Astrocyte (in vitro differentiated cells and primary cell): ENCODE data around the gene GSE1. TPM values are rescaled to one million over a fixed set of nuclear protein-coding genes. Genes with fewer than 3 reads are reported as not detected.

Source experiments
- DNase-seq: peaks from one replicate; pipeline ENCODE4 v3.0.0-alpha.2; 2010; ENCODE audit warnings: low read depth
- FAIRE-seq: peaks from 2 replicates; lab custom pipeline; 2011; peaks lifted over from hg19 to GRCh38; lab: Jason Lieb, UNC
- H2AFZ ChIP-seq: 2 replicates; pipeline ENCODE4 v1.6.0; 2012; ENCODE audit warnings: low read depth, low read length, inconsistent platforms
- H3K27ac ChIP-seq: 2 replicates; pipeline ENCODE4 v1.5.1; 2011; ENCODE audit warnings: low read depth, low read length, inconsistent platforms
- H3K27me3 ChIP-seq: 2 replicates; pipeline ENCODE4 v1.6.0; 2011; ENCODE audit warnings: low read length, inconsistent platforms; ENCODE audit not compliant: insufficient read depth
- H3K36me3 ChIP-seq: 2 replicates; pipeline ENCODE4 v1.5.1; 2011; ENCODE audit warnings: low read length, inconsistent platforms; ENCODE audit not compliant: insufficient read depth
- H3K4me1 ChIP-seq: 2 replicates; pipeline ENCODE4 v1.5.1; 2011; ENCODE audit warnings: low read length, inconsistent platforms; ENCODE audit not compliant: insufficient read depth
- H3K4me2 ChIP-seq: 2 replicates; pipeline ENCODE4 v1.6.0; 2012; ENCODE audit warnings: low read length, inconsistent platforms
- H3K4me3 ChIP-seq: 2 replicates; pipeline ENCODE4 v1.5.1; 2011; ENCODE audit warnings: low read depth, mild to moderate bottlenecking, low read length, inconsistent platforms; ENCODE audit not compliant: insufficient read depth
- H3K79me2 ChIP-seq: 2 replicates; pipeline ENCODE4 v1.6.0; 2012; ENCODE audit warnings: mild to moderate bottlenecking, low read length, inconsistent platforms; ENCODE audit not compliant: insufficient read depth
- H3K9ac ChIP-seq: 2 replicates; pipeline ENCODE4 v1.6.0; 2012; ENCODE audit warnings: mild to moderate bottlenecking, low read length, inconsistent platforms
- H3K9me3 ChIP-seq: 2 replicates; pipeline ENCODE4 v1.5.1; 2012; ENCODE audit warnings: low read depth, mild to moderate bottlenecking, low read length, inconsistent platforms; ENCODE audit not compliant: insufficient read depth
- H4K20me1 ChIP-seq: 2 replicates; pipeline ENCODE4 v1.6.0; 2012; ENCODE audit warnings: low read length, inconsistent platforms; ENCODE audit not compliant: insufficient read depth
- H3K27ac Mint-ChIP-seq: one replicate; pipeline ENCODE4 v1.8.0; 2021; ENCODE audit warnings: mild to moderate bottlenecking, mixed read lengths; ENCODE audit not compliant: unreplicated experiment
- H3K27me3 Mint-ChIP-seq: one replicate; pipeline ENCODE4 v1.8.0; 2021; ENCODE audit warnings: low read depth, mixed read lengths; ENCODE audit not compliant: unreplicated experiment
- H3K36me3 Mint-ChIP-seq: one replicate; pipeline ENCODE4 v1.8.0; 2021; ENCODE audit warnings: low read depth, mixed read lengths; ENCODE audit not compliant: unreplicated experiment
- H3K4me1 Mint-ChIP-seq: one replicate; pipeline ENCODE4 v1.8.0; 2021; ENCODE audit warnings: low read depth, mixed read lengths; ENCODE audit not compliant: unreplicated experiment
- H3K4me3 Mint-ChIP-seq: one replicate; pipeline ENCODE4 v1.8.0; 2021; ENCODE audit warnings: mild to moderate bottlenecking, moderate library complexity, mixed read lengths; ENCODE audit not compliant: unreplicated experiment
- H3K9me3 Mint-ChIP-seq: one replicate; pipeline ENCODE4 v1.8.0; 2021; ENCODE audit warnings: mild to moderate bottlenecking, mixed read lengths; ENCODE audit not compliant: unreplicated experiment
- CTCF ChIP-seq: IDR thresholded peaks from 2 replicates; pipeline ENCODE4 v1.5.1; 2011; ENCODE audit warnings: low read depth, mild to moderate bottlenecking, inconsistent platforms, low read length, moderate library complexity; ENCODE audit not compliant: insufficient read depth
- EZH2 ChIP-seq: IDR thresholded peaks from 2 replicates; pipeline ENCODE4 v1.6.1; 2012; ENCODE audit warnings: mild to moderate bottlenecking, low read length, inconsistent platforms; ENCODE audit not compliant: insufficient read depth
- total RNA-seq: library from RNA; stranded (reverse); gene quantifications from 2 replicates; pipeline ENCODE4 v1.2.1, GENCODE V29; 2021

Gene GSE1
- total RNA-seq, 1 donor from 2014 or later: 35.0 TPM

GRCh38 chr16:85656351-85657266 is 43.5 kb downstream of the GSE1 start:
- Histone ChIP-seq H3K4me3 (no peak overlapping the region), H3K4me1 (peaks cover 12% of the 10 kb centered on the region), H3K79me2 (no peaks in the 10 kb centered on the region), H3K27ac (no peak overlapping the region), H3K9ac (no peak overlapping the region), H2AFZ (no peak overlapping the region), H3K36me3 (peaks cover 6% of the 10 kb centered on the region), H3K27me3 (no peaks in the 10 kb centered on the region), H4K20me1 (peaks cover 33% of the 10 kb centered on the region), H3K4me2 (no peak overlapping the region), H3K9me3 (no peaks in the 10 kb centered on the region)
- DNase-seq (no peak), FAIRE-seq (no peak)
- Mint-ChIP-seq H3K27ac (no peak overlapping the region), H3K9me3 (no peaks in the 10 kb centered on the region), H3K4me3 (no peak overlapping the region), H3K4me1 (peaks cover 3% of the 10 kb centered on the region), H3K27me3 (no peaks in the 10 kb centered on the region), H3K36me3 (peaks cover 7% of the 10 kb centered on the region)
- TF ChIP-seq EZH2 (no peak), CTCF (no peak)

- no peak overlapping the region for H3K4me3 ChIP-seq
- Mint-ChIP-seq H3K9me3 (no peaks in the 10 kb centered on the region), H3K4me3 (no peak overlapping the region), H3K36me3 (peaks cover 7% of the 10 kb centered on the region), H3K27me3 (no peaks in the 10 kb centered on the region), H3K27ac (no peak overlapping the region), H3K4me1 (no peaks in the 10 kb centered on the region)
- FAIRE-seq (no peak), DNase-seq (no peak)
- no peak overlapping the region for H3K4me2 ChIP-seq
- H3K79me2 ChIP-seq: no peaks in the 10 kb centered on the region
- H4K20me1 ChIP-seq: peaks cover 28% of the 10 kb centered on the region
- H3K9ac ChIP-seq: no peak overlapping the region
- H2AFZ ChIP-seq: no peak overlapping the region
- peaks cover 6% of the 10 kb centered on the region for H3K36me3 ChIP-seq
- no peak for TF ChIP-seq EZH2
- TF ChIP-seq CTCF: no peak
- no peaks in the 10 kb centered on the region for H3K9me3 ChIP-seq
- no peak overlapping the region for H3K27ac ChIP-seq
- no peaks in the 10 kb centered on the region for H3K27me3 ChIP-seq
- peaks cover 9% of the 10 kb centered on the region for H3K4me1 ChIP-seq
Observed at GRCh38 chr16:85657267-85657650, 44.1 kb downstream of the GSE1 start.

- Histone ChIP-seq H3K79me2 (no peaks in the 10 kb centered on the region), H3K27me3 (no peaks in the 10 kb centered on the region), H3K9ac (no peak overlapping the region), H3K36me3 (peaks cover 6% of the 10 kb centered on the region), H4K20me1 (peaks cover 32% of the 10 kb centered on the region), H3K27ac (no peak overlapping the region), H2AFZ (no peak overlapping the region), H3K9me3 (no peaks in the 10 kb centered on the region), H3K4me2 (no peak overlapping the region), H3K4me1 (peaks cover 4% of the 10 kb centered on the region), H3K4me3 (no peak overlapping the region)
- Mint-ChIP-seq H3K4me1 (no peaks in the 10 kb centered on the region), H3K4me3 (no peak overlapping the region), H3K27ac (no peak overlapping the region), H3K36me3 (peaks cover 12% of the 10 kb centered on the region), H3K27me3 (no peaks in the 10 kb centered on the region), H3K9me3 (no peaks in the 10 kb centered on the region)
- FAIRE-seq: no peak
- no peak for DNase-seq
- TF ChIP-seq EZH2 (no peak), CTCF (no peak)
Observed at GRCh38 chr16:85657996-85658395, 44.9 kb downstream of the GSE1 start.
